MM.1S (cell line): Measurements from ENCODE around the gene ANKS6.

ENCODE experiments used
- DNase-seq: peaks from one replicate; pipeline ENCODE4 v3.0.0-alpha.2; 2015
- H2AFZ ChIP-seq: fragments of 300-600 bp; sonication (generic); 2 replicates; pipeline ENCODE4 v1.6.0; 2016; ENCODE audit warnings: antibody characterized with exemption, low read length
- H3F3A ChIP-seq: fragments of 300-600 bp; sonication (generic); 2 replicates; pipeline ENCODE4 v1.6.1; 2016; ENCODE audit warnings: mild to moderate bottlenecking, antibody characterized with exemption, low read length, moderate library complexity, mixed read lengths; ENCODE audit not compliant: insufficient read depth
- H3K27ac ChIP-seq: fragments of 300-600 bp; sonication (generic); 2 replicates; pipeline ENCODE4 v1.5.1; 2016; ENCODE audit warnings: mild to moderate bottlenecking, low read length
- H3K27me3 ChIP-seq: fragments of 300-600 bp; sonication (generic); replicated peaks from 2 replicates; pipeline ENCODE4 v1.6.0; 2016; ENCODE audit warnings: low read length; ENCODE audit not compliant: insufficient read depth
- H3K36me3 ChIP-seq: fragments of 300-600 bp; sonication (generic); replicated peaks from 2 replicates; pipeline ENCODE4 v1.6.1; 2016; ENCODE audit warnings: mild to moderate bottlenecking, low read length, mixed read lengths; ENCODE audit not compliant: insufficient read depth
- H3K4me1 ChIP-seq: fragments of 300-600 bp; sonication (generic); 2 replicates; pipeline ENCODE4 v1.6.1; 2016; ENCODE audit warnings: low read length, mixed read lengths
- H3K4me2 ChIP-seq: fragments of 300-600 bp; sonication (generic); 2 replicates; pipeline ENCODE4 v1.6.0; 2016; ENCODE audit warnings: low read depth, low read length
- H3K4me3 ChIP-seq: fragments of 300-600 bp; sonication (generic); 2 replicates; pipeline ENCODE4 v1.5.1; 2016; ENCODE audit warnings: low read length, mixed read lengths
- H3K79me2 ChIP-seq: fragments of 300-600 bp; sonication (generic); 2 replicates; pipeline ENCODE4 v1.6.1; 2016; ENCODE audit warnings: mixed run types, low read length, mixed read lengths
- H3K9ac ChIP-seq: fragments of 300-600 bp; sonication (generic); 2 replicates; pipeline ENCODE4 v1.6.1; 2016; ENCODE audit warnings: low read length, mixed read lengths
- H3K9me2 ChIP-seq: fragments of 300-600 bp; sonication (generic); replicated peaks from 2 replicates; pipeline ENCODE4 v1.6.1; 2016; ENCODE audit warnings: mild to moderate bottlenecking, low read length, mixed read lengths; ENCODE audit not compliant: insufficient read depth
- H3K9me3 ChIP-seq: fragments of 300-600 bp; sonication (generic); replicated peaks from 2 replicates; pipeline ENCODE4 v1.6.1; 2016; ENCODE audit warnings: mild to moderate bottlenecking, low read length, mixed read lengths; ENCODE audit not compliant: insufficient read depth
- H4K20me1 ChIP-seq: fragments of 300-600 bp; sonication (generic); 2 replicates; pipeline ENCODE4 v1.6.1; 2016; ENCODE audit warnings: mild to moderate bottlenecking, low read length, moderate library complexity, mixed read lengths; ENCODE audit not compliant: insufficient read depth
- EZH2 ChIP-seq: fragments of 300-600 bp; sonication (generic); optimal IDR thresholded peaks from 2 replicates; pipeline ENCODE3; 2017; ENCODE audit warnings: low read depth, mild to moderate bottlenecking, antibody characterized with exemption, low read length, mixed read lengths
- EZH2phosphoT487 ChIP-seq: fragments of 300-600 bp; sonication (generic); IDR thresholded peaks from 2 replicates; pipeline ENCODE4 v1.6.1; 2018; ENCODE audit warnings: antibody characterized with exemption, low read length
- TF ChIP-seq, protein P1 (sequence below): fragments of 300-600 bp; sonication (generic); IDR thresholded peaks from 2 replicates; pipeline ENCODE4 v1.5.1; 2016; ENCODE audit warnings: antibody characterized with exemption, low read length, mixed read lengths

The ANKS6 gene

GRCh38 chr9:98810102-98810842 is 13.9 kb upstream of the ANKS6 start:
- Histone ChIP-seq H3K9ac (no peak overlapping the region), H3K79me2 (no peaks in the 10 kb centered on the region), H4K20me1 (no peaks in the 10 kb centered on the region), H3K36me3 (no peaks in the 10 kb centered on the region), H3K4me2 (no peak overlapping the region), H3K4me3 (no peak overlapping the region), H3K9me3 (no peaks in the 10 kb centered on the region), H3F3A (no peaks in the 10 kb centered on the region), H3K27ac (no peak overlapping the region), H3K9me2 (no peaks in the 10 kb centered on the region), H3K27me3 (no peaks in the 10 kb centered on the region), H3K4me1 (no peaks in the 10 kb centered on the region), H2AFZ (no peak overlapping the region)
- no peak for DNase-seq
- TF ChIP-seq EZH2phosphoT487 (no peak), EZH2 (no peak)
- TF ChIP-seq, protein P1, sequence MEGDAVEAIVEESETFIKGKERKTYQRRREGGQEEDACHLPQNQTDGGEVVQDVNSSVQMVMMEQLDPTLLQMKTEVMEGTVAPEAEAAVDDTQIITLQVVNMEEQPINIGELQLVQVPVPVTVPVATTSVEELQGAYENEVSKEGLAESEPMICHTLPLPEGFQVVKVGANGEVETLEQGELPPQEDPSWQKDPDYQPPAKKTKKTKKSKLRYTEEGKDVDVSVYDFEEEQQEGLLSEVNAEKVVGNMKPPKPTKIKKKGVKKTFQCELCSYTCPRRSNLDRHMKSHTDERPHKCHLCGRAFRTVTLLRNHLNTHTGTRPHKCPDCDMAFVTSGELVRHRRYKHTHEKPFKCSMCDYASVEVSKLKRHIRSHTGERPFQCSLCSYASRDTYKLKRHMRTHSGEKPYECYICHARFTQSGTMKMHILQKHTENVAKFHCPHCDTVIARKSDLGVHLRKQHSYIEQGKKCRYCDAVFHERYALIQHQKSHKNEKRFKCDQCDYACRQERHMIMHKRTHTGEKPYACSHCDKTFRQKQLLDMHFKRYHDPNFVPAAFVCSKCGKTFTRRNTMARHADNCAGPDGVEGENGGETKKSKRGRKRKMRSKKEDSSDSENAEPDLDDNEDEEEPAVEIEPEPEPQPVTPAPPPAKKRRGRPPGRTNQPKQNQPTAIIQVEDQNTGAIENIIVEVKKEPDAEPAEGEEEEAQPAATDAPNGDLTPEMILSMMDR = no peak

DNA sequence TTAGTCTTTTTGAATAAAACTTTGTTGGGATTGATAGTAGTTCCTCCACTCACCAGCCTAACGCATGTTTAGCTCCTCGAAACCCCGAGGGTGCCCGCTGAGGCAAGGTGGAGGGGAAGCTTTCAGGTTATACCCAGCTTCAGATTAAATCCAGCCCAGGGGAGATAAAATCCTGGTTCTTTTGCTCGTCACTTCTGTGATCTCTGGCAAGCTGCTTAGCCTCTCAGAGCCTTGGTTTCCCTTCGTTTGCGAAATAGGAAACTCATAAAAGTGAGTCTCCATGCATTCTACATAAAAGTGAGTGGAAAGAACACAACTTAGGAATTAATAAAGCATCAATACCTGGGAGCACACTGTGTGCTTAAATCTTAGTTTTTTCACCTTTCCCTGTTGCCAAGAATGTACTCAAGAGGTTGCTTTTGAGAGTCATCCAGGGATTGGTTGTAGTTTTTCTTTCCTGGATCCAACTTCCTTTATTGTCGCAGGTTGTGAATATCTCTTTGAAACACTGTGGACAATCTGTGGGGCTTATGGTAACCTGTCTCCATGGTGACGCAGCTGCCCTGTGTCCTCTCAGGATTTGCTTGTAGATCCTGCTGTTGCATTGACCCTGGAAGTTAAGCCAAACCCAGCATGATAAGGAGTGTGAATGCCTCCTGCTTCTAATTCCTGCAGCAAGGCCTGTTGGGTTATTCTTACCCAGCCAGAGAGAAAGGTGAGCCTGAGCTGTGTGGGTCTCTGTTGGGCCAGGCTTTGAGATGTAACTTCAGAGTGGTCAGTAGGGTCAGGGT is 13.2 kb upstream of the ANKS6 start:
- H3K27me3 ChIP-seq = no peaks in the 10 kb centered on the region
- TF ChIP-seq EZH2 (no peak), EZH2phosphoT487 (no peak)
- TF ChIP-seq, protein P1 = no peak
- no peaks in the 10 kb centered on the region for H3F3A ChIP-seq
- no peak overlapping the region for H3K27ac ChIP-seq
- no peaks in the 10 kb centered on the region for H3K79me2 ChIP-seq
- H3K9me3 ChIP-seq = no peaks in the 10 kb centered on the region
- no peak overlapping the region for H2AFZ ChIP-seq
- no peak overlapping the region for H3K4me2 ChIP-seq
- no peak for DNase-seq
- H3K9me2 ChIP-seq = no peaks in the 10 kb centered on the region
- H3K4me1 ChIP-seq = no peaks in the 10 kb centered on the region
- no peaks in the 10 kb centered on the region for H3K36me3 ChIP-seq
- no peak overlapping the region for H3K4me3 ChIP-seq
- no peaks in the 10 kb centered on the region for H4K20me1 ChIP-seq
- no peak overlapping the region for H3K9ac ChIP-seq

DNA sequence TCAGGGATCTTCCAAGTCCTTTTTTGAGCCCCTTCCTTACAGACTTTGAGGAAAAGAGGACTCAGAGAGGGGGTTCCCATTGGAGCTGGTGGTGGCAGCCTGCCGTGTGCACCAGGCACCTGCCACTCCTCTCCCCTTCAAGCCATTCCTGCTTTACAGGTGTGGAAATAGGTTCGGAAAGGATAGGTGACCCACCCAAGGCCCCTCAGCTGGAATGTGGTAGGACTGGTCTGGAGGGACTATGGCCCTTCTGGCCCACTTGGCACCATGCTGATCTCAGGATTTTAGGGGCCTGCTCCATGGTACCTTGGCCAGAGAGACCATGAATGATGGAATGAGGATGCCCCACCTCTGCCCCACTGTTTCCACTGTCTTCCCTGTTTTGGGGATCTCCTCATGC is 12.5 kb upstream of the ANKS6 start:
- no peak for DNase-seq
- Histone ChIP-seq H3K9me3 (no peaks in the 10 kb centered on the region), H3K27me3 (no peaks in the 10 kb centered on the region), H3K79me2 (no peaks in the 10 kb centered on the region), H2AFZ (no peak overlapping the region), H3K36me3 (no peaks in the 10 kb centered on the region), H3K27ac (no peak overlapping the region), H4K20me1 (no peaks in the 10 kb centered on the region), H3K9ac (no peak overlapping the region), H3K4me3 (no peak overlapping the region), H3F3A (no peaks in the 10 kb centered on the region), H3K4me2 (no peak overlapping the region), H3K9me2 (no peaks in the 10 kb centered on the region), H3K4me1 (no peaks in the 10 kb centered on the region)
- TF ChIP-seq EZH2 = no peak
- no peak for TF ChIP-seq EZH2phosphoT487
- TF ChIP-seq, protein P1 = no peak
